CD4-positive, alpha-beta T cell treated with Interferon gamma for 1 hour (primary cell): ENCODE measurements around the gene PTPRZ1.

Source experiments
- DNase-seq: peaks from one replicate; pipeline ENCODE4 v3.0.0-alpha.2; 2020

Gene PTPRZ1

DNA sequence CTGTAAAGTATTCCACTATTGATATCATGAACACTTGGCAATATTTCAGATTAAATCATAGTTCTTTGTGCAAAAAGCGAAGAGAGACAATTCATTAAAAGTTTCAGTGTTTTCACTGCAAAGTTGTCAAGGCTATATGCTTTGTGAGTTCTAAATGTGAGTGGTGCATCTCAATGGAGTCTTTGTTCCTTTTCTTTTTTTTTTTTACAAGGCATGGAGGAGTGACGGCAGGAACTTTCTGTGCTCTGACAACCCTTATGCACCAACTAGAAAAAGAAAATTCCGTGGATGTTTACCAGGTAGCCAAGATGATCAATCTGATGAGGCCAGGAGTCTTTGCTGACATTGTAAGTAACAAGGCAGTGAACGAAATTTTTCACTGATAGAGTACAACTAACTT is 186.6 kb downstream of the PTPRZ1 start:
- DNase-seq: no peak

DNA sequence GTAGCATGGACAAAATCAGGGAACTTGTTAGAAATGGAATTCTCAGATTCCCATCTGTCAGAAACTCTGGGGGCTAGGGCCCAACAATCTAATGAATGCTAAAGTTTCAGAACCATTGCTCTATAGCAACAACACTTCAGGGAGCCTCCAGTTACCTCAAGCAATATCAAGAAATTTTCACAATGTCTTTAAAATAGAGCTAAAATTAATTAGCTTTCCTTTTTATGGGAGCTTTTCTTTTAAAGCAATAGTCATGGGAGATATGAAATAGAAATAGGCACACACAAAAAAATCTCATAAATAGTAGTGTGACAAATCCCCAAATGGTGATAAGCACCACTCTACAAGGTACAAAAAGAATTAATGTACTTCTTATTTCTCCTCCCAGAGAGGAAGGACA is 190.2 kb downstream of the PTPRZ1 start:
- no peak for DNase-seq

DNA sequence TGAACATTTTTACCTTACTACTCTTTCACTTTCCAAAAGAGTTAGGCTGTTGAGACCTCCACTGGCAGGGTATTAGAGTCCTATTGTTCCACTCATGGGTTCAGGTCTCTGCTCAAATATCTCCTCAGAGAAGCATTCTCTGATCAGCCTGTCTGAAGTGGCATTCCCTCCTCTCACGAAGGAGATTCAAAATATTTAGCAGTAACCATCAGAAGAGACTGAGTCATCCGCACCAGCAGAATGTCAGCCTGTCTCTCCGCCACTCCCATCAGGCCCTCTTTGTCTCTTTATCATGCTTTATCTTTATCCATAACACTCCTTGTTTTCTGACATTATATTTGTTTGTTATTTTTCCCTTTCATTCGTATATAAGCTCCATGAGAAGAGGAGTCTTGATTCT is 192.0 kb downstream of the PTPRZ1 start:
- DNase-seq: no peak

DNA sequence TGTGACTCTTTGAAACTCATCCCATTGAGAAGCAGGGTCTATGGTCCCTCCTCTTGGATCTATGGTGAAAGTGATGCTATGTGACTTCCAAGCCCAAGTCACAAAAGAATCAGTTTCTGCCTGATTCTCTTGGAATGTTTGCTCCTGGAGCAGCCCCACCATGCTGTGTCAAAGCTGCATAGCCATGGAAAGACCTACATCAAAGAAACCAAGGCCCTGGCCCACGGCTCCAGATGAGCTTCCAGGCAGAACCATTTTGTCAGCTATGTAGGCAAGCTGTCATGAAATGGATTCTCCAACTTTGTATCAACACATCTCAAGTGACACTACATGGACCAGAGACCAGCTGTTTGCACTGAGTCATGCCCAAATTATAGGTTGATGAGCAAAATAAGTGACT is 194.1 kb downstream of the PTPRZ1 start:
- DNase-seq: no peak

DNA sequence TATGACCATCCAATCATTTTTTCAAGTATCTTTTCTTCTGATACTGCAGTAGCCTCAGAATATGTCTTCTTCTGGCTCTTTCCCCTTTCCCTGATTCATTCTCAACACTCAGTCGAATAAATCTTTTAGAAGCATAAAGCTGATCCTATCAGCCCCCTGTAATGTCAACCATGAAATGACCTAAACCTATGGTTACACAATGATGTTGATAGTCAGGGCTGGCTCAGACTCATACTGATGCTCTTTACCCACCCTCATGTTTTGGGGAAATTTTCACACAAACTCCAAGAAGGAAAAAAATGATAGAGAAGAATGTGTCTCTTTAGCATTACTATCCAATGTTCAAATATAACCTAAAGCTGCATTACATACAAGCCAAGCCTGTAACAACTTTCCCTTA is 195.1 kb downstream of the PTPRZ1 start:
- DNase-seq: no peak

DNA sequence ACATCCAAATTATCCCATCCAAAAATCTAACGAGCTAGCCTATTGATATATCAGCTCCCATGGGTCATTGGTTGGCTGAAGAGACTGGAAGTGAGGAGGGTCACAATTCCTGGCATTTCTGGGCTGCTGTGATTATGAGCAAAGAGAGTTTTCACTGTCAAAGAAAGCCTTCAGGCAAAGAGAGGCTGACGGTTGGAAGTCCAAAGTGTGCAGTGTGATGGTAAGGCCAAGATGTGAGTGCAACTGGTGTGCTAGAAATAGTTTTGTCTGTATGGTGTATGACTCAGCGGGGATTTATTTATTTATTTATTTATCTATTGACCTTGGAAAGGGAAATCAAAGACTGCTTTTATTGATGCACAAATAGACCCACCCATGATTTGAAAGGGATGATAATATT is 196.0 kb downstream of the PTPRZ1 start:
- DNase-seq: no peak

DNA sequence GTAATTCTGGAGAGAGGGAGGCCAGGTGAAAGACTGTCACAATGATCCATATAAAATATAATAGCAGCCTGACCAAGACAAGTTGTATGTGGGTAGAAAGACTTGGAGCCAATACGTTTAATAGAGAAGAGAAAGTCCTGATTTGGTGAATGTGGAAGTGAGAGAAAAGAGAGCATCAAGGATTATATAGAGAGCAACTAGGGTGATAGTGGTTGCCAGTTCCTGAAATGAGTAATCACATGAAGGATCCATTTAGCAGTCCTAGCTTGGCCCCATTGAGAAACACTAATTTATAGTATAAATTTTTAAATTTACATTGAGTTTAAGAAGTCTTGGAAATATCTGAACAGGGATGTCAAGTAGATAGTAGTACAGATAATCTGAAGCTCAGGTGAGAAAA is 197.1 kb downstream of the PTPRZ1 start:
- no peak for DNase-seq

DNA sequence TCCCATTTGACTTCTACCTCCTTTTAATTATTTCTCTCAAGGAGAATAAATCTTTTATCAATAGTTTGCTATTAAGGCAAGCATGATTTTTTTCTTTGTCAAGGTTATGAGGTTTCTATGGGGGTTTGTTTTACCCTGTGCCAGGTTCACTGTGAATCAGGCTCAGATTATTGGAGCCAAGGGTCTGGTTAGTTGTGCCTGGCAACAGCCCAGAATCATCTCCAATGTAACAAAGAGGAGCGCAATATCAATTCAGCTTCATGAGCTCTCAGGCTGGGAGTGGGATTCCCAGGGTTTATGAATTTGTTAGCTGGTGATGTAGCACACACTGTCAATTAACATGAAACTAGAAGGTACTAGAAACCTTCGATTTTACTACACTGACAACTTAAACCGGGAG is 197.9 kb downstream of the PTPRZ1 start:
- no peak for DNase-seq

DNA sequence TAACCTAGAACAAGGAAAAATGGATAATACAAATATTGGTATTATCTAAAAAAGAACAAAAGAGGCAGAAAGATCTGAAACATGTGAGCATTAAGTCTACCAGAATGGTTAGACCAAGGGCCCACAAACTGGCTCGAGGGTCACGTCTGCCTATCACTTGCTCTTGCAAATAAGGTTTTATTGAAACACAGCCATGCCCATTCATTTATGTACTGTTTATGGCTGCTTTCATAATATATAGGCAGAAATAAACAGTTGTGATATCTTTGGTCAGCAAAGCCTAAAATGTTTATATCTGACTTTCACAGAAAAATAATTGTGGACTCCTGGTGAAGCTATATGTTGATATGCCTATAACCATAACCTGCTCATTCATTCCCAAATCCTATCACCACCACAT is 199.3 kb downstream of the PTPRZ1 start:
- no peak for DNase-seq

DNA sequence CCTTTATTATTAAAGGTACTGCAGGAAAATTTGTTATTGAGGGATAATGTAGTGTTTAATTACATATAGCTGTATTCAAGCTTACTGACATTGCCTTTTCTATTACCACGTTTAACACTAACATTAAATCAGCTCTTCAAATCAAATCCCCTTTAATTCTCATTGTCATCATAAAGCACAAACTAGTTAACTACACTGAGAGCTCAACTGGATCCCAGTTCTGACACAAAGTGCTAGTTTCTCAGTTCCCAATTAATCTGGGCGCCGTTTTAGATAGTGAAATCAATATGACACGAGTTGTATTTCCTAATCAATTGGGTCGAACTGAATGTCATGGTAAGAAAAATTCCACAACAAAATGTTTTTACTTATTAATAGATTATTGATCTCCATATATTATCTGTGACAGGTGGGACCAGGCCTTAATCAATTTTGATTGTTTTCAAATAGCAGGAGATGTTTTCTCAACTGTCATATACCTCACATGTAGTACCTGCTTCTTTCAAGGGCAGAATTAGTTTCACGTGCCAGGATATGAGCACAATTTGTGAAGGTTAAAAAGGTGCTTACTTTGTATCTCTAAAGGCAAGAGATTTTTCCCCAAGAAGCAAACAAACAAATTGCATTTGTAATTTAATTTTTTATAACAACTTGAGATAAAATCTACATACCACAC is 200.1 kb downstream of the PTPRZ1 start:
- no peak for DNase-seq

DNA sequence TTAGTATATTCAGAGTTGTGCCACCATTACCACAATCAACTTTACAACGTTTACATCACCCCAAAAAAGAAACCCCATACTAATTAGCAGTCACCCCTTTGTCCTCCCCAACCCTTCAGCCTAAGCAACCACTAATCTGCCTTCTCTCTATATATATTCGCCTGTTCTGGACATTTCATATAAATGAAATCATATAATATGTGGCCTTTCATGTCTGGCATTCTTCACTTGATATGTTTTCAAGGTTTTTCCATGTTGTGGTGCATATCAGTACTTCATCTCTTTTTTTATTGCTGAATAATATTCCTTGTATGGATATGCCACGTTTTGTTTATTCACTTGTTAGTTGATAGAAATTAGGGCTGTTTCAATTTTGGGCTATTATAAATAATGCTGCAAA is 200.7 kb downstream of the PTPRZ1 start:
- DNase-seq: no peak

DNA sequence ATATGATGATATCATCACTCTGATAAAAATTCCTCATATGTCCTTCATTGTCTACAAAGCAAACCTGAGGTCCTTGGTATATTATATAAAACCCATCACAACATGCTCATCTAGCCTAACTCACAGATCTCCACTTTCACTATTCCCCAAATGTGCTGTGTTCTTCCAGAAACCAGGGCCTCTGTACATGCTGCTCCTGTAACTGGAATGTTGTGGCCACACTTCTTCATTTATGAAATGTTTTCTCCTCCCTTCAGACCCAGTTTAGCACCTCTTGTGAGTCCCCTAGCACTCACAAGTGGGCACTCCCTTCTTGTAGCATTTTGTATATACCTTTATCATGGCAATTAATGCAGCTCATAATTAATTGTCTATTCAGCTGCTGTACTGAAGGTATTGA is 209.2 kb downstream of the PTPRZ1 start:
- DNase-seq: no peak

DNA sequence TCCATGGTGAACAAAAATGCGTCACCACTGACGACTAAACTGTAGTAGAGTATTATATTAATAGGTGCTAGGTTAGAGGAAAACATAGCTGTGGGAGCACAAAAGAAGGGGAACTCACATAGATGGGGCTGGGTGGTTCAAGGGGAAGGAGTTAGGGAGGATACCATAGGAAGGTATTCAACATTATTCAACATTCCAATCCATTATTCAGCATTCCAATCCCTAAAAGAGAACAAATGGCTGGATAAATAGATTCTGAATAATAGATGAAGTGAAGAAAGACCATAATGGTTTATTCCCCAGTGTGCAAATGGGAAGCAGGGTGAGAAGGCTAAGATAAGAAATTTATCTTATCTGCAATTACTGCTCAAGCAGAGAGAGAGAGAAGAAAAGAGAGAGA is 209.7 kb downstream of the PTPRZ1 start:
- DNase-seq: no peak

DNA sequence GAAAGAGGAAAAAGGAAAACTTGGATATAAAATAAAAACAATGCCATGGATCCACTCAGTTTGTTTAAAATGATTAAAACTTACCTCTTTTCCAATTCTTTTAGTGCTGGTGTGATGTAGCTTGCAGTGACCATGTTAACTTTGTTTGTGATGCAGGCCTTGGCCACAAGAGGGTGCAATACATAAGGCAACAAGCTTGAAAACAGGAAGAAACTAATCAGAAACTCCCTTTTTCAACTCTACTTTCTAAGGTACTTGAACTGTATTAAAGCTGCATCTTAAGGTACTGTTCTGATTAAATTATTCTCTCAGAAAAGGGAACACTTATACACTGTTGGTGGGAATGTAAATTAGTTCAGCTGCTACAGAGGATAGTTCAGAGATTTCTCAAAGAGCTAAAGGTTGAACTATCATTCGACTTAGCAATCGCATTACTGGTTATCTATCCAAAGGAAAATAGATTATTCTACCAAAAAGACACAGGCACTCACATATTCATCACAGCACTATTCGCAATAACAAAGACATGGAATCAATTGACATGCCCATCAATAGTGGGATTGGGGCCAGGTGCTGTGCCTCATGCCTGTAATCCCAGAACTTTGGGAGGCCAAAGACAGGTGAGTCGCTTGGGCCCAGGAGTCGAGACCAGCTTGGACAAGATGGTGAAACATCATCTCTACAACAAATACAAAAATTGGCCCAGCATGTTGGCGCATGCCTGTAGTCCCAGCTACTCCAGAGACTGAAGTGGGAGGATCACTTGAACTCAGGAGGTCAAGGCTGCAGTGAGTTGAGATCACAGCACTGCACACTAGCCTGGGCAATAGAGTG is 220.2 kb downstream of the PTPRZ1 start:
- peak; percentile 43 for DNase-seq

DNA sequence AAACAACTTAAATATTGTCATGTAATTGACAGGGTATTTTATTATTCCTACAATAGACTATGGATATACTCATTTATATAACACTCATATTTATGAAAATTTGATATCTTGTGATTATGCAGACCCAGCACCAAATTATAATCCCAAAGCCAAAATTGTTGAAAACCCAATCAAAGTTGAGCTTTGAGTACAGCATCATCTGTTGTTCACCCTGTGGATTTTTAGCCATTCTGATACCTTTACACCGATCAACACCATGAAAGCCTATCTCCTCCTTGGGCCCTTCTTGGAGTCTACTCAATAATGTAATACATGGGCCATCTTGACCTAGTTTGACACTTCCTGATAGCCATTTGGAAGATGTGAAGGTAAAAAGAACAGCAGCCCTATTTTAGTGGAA is 221.6 kb downstream of the PTPRZ1 start:
- DNase-seq: no peak

DNA sequence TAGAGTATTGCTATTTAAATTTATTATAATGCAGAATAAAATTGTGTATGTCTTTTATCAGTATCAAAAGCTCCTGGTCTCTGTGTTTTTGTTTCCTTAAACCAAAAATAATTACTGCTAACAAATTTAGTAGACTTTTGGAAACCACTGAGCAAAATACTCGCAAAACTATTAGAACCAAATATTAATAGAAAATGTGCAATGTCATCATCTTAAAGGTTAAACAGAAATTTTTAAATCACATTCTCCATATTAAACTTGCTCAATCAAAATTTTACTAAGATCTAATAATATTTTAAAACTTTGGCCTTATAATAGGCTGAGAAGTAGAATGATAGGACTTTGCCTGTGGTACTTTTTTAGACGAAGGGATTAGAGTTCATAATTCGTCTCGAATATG is 222.7 kb downstream of the PTPRZ1 start:
- DNase-seq: no peak

DNA sequence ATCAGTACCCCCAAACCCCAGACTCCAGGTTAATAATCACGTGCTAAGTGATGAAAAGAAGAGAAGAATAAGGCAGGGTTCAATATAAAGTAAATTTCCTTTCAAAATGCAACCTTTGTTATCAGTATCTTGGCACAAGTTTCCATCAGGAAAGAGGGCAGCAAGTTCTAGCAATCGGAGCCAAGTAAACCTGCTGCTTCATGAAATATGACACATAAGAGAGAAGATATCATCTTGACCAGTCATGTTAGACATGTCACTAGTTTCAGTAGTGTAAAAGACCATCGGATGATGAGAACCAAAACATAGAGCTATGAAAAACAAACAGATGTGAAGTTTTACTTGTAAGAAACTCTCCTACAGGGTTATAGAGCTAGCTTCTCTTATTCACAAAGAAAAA is 227.1 kb downstream of the PTPRZ1 start:
- DNase-seq: no peak

DNA sequence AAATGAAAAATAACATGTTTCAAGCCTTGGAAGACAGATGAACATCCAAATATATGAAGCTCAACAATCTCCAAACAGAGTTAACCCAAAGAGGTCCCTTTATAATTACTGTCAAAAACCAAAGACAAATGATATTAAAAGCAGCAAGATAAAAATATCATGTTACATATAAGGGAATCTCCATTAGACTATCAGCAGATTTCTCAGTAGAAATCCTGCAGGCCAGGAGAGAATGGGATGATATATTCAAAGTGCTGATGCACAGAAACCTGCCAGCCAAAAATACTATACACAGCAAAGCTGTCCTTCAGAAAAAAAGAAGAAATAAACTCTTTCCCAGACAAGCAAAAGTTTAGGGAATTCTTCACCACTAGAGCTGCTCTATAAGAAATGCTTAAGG is 230.1 kb downstream of the PTPRZ1 start:
- no peak for DNase-seq
